Sigmoid colon (tissue), 4 donors: Measurements from ENCODE around the gene SNX20.

Experiments
- POLR2A ChIP-seq, 2 donors: fragments of 450-650 bp; IDR thresholded peaks; one replicate each; pipeline ENCODE4 v1.6.1; 2016; ENCODE audit warnings: antibody characterized with exemption in 2 of 2, mild to moderate bottlenecking in 2 of 2, moderate library complexity in 2 of 2
- POLR2AphosphoS5 ChIP-seq, 4 donors: sonication (generic); formaldehyde crosslinking; IDR thresholded peaks; one replicate each; pipeline ENCODE4 v1.6.1; 2017; ENCODE audit warnings: antibody characterized with exemption in 4 of 4
- TF ChIP-seq, protein P1 (sequence below), 4 experiments: fragments of 450-650 bp in 3 of 4; fragments of 200-600 bp in 1 of 4; IDR thresholded peaks; one replicate each; pipeline ENCODE4 v1.5.1; 2016 to 2019; ENCODE audit warnings: antibody characterized with exemption in 4 of 4, mild to moderate bottlenecking in 3 of 4, moderate library complexity in 2 of 4

DNA sequence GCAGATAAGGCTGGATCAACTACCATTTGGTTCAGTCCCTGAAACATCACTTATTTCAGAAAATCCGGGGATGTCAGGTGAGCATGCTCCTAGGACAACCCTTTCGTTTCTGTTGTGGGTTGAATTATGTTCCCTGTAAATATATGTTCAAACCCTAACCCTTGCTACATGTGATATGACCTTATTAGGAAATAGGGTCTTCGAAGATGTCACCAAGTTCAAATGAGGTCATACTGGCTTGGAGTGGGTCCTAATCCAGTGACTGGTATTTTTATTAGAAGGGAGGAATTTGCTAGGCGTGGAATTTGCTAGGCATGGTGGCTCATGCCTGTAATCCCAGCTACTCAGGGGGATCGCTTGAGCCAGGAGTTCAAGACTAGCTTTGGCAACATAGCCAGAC lies 21.3 kb downstream of the SNX20 start:
- TF ChIP-seq, protein P1, sequence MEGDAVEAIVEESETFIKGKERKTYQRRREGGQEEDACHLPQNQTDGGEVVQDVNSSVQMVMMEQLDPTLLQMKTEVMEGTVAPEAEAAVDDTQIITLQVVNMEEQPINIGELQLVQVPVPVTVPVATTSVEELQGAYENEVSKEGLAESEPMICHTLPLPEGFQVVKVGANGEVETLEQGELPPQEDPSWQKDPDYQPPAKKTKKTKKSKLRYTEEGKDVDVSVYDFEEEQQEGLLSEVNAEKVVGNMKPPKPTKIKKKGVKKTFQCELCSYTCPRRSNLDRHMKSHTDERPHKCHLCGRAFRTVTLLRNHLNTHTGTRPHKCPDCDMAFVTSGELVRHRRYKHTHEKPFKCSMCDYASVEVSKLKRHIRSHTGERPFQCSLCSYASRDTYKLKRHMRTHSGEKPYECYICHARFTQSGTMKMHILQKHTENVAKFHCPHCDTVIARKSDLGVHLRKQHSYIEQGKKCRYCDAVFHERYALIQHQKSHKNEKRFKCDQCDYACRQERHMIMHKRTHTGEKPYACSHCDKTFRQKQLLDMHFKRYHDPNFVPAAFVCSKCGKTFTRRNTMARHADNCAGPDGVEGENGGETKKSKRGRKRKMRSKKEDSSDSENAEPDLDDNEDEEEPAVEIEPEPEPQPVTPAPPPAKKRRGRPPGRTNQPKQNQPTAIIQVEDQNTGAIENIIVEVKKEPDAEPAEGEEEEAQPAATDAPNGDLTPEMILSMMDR (IDR thresholded peaks at IDR 0.05): no peak
- TF ChIP-seq POLR2AphosphoS5 (IDR thresholded peaks at IDR 0.05) (no peak), POLR2A (IDR thresholded peaks at IDR 0.05) (no peak)
